LNCAP (cell line): ENCODE data around the gene KDM1A.

Experiments
- CTCF ChIP-seq: fragments of 450-650 bp; IDR thresholded peaks from 2 replicates; pipeline ENCODE4 v1.5.1; 2017; ENCODE audit warnings: mild to moderate bottlenecking

The KDM1A gene

GRCh38 chr1:22976461-22977243 lies 42.6 kb upstream of the KDM1A start:
- TF ChIP-seq CTCF: peak; percentile 69

- no peak for TF ChIP-seq CTCF
Observed at GRCh38 chr1:22978299-22978698, 41.0 kb upstream of the KDM1A start.

GRCh38 chr1:22983944-22984343 lies 35.3 kb upstream of the KDM1A start:
- TF ChIP-seq CTCF: no peak

GRCh38 chr1:22995774-22996173 lies 23.5 kb upstream of the KDM1A start:
- no peak for TF ChIP-seq CTCF

GRCh38 chr1:23004112-23004511 lies 15.2 kb upstream of the KDM1A start:
- TF ChIP-seq CTCF: no peak

- TF ChIP-seq CTCF: no peak
Observed at GRCh38 chr1:23007106-23007505, 12.2 kb upstream of the KDM1A start.

- TF ChIP-seq CTCF: no peak
Observed at GRCh38 chr1:23008901-23009300, 10.4 kb upstream of the KDM1A start.

- TF ChIP-seq CTCF: no peak
Observed at GRCh38 chr1:23013657-23014056, 5.6 kb upstream of the KDM1A start.
